DND-41 (cell line): ENCODE measurements around the gene ARHGAP15.

Source experiments
- CTCF ChIP-seq: IDR thresholded peaks from 2 replicates; pipeline ENCODE4 v1.5.1; 2012; ENCODE audit warnings: borderline replicate concordance, low read length, moderate library complexity, mild to moderate bottlenecking; ENCODE audit not compliant: poor library complexity, severe bottlenecking; ENCODE audit errors: extremely low read depth
- EZH2 ChIP-seq: IDR thresholded peaks from 3 replicates; pipeline ENCODE4 v1.6.1; 2012; ENCODE audit warnings: borderline replicate concordance, low read depth, mild to moderate bottlenecking, moderate library complexity, low read length, inconsistent platforms; ENCODE audit not compliant: severe bottlenecking

GRCh38 chr2:143686585-143687164 lies 557.5 kb downstream of the ARHGAP15 start:
- TF ChIP-seq CTCF = peak; percentile 54
- TF ChIP-seq EZH2 = no peak
